ENCODE data around the gene STMP1. TPM values are rescaled to one million over a fixed set of nuclear protein-coding genes. Genes with fewer than 3 reads are reported as not detected.

The STMP1 gene
- total RNA-seq, 1 experiment from 2014 or later: 26.1 TPM

GRCh38 chr7:135644154-135644553 lies 18.2 kb upstream of the STMP1 start:
- Mint-ChIP-seq H3K36me3 (peaks cover 83% of the 10 kb centered on the region), H3K4me1 (no peaks in the 10 kb centered on the region), H3K27me3 (ENCODE audit: low read depth) (no peaks in the 10 kb centered on the region), H3K9me3 (no peaks in the 10 kb centered on the region), H3K27ac (no peak overlapping the region), H3K4me3 (no peak overlapping the region)
- CTCF ChIA-PET: interaction anchor here (0.6 to 2.2 kb wide), 5 partner anchors 23 to 717 kb away, joined by 3 to 11 read pairs (median 4); no protein-coding TSS in a partner anchor
- no peak for DNase-seq (ENCODE audit: low spot score)
- ATAC-seq: no peak
- TF ChIP-seq GABPB1 (CRISPR knock-in tag; IDR thresholded peaks at IDR 0.05): no peak
- no peak for TF ChIP-seq PREB (CRISPR knock-in tag; IDR thresholded peaks at IDR 0.05; ENCODE audit: borderline replicate concordance)
- TF ChIP-seq FOXJ3 (CRISPR knock-in tag; IDR thresholded peaks at IDR 0.05; ENCODE audit: borderline replicate concordance): no peak
- no peak for TF ChIP-seq KAT7 (CRISPR knock-in tag; IDR thresholded peaks at IDR 0.05; ENCODE audit: borderline replicate concordance)
- TF ChIP-seq HMGA2 (CRISPR knock-in tag; IDR thresholded peaks at IDR 0.05): no peak
- TF ChIP-seq TEAD1 (CRISPR knock-in tag; IDR thresholded peaks at IDR 0.05): no peak
- no peak for TF ChIP-seq GTF2I (CRISPR knock-in tag; conservative IDR thresholded peaks at IDR 0.05)
- no peak for TF ChIP-seq ATF3 (CRISPR knock-in tag; conservative IDR thresholded peaks at IDR 0.05)
- TF ChIP-seq NFE2L1 (CRISPR knock-in tag; IDR thresholded peaks at IDR 0.05): no peak
- no peak for TF ChIP-seq ZMAT4 (CRISPR knock-in tag; IDR thresholded peaks at IDR 0.05)
- TF ChIP-seq ZNF416 (CRISPR knock-in tag; IDR thresholded peaks at IDR 0.05): no peak
- TF ChIP-seq ZNF423 (CRISPR knock-in tag; IDR thresholded peaks at IDR 0.05): no peak
- TF ChIP-seq ZNF425 (CRISPR knock-in tag; conservative IDR thresholded peaks at IDR 0.05): no peak
- POLR2A ChIA-PET: no interaction called here

GRCh38 chr7:135644729-135645128 lies 17.6 kb upstream of the STMP1 start:
- H3K36me3 Mint-ChIP-seq: peaks cover 83% of the 10 kb centered on the region
- DNase-seq (ENCODE audit: low spot score): no peak
- TF ChIP-seq FOXK1 (CRISPR knock-in tag; IDR thresholded peaks at IDR 0.05) (no peak), HMGA2 (CRISPR knock-in tag; IDR thresholded peaks at IDR 0.05) (no peak), FOXP1 (CRISPR knock-in tag; IDR thresholded peaks at IDR 0.05; ENCODE audit: borderline replicate concordance) (no peak), TP53 (CRISPR knock-in tag; IDR thresholded peaks at IDR 0.05) (no peak), CTCF (IDR thresholded peaks at IDR 0.05) (no peak), ZSCAN18 (CRISPR knock-in tag; IDR thresholded peaks at IDR 0.05) (no peak), ZNF512 (CRISPR knock-in tag; IDR thresholded peaks at IDR 0.05; ENCODE audit: borderline replicate concordance) (no peak), TCF7 (CRISPR knock-in tag; IDR thresholded peaks at IDR 0.05; ENCODE audit: low read depth) (no peak), ZNF281 (CRISPR knock-in tag; IDR thresholded peaks at IDR 0.05) (no peak), ZNF121 (CRISPR knock-in tag; IDR thresholded peaks at IDR 0.05) (no peak)
- H3K27ac Mint-ChIP-seq: no peak overlapping the region
- no peaks in the 10 kb centered on the region for H3K9me3 Mint-ChIP-seq
- ChIA-PET POLR2A (no interaction called here), CTCF (interaction anchor here (0.6 to 2.2 kb wide), 17 partner anchors 8 to 370 kb away, joined by 3 to 11 read pairs (median 5); partner anchors contain the start of gene STMP1)
- no peaks in the 10 kb centered on the region for H3K27me3 Mint-ChIP-seq (ENCODE audit: low read depth)
- H3K4me1 Mint-ChIP-seq: no peaks in the 10 kb centered on the region
- H3K4me3 Mint-ChIP-seq: no peak overlapping the region
- no peak for ATAC-seq

Measured in WTC11 (cell line).